HepG2 (cell line): ENCODE measurements around the gene CAMTA1. TPM values are rescaled to one million over a fixed set of nuclear protein-coding genes. Genes with fewer than 3 reads are reported as not detected.

ENCODE experiments used
- AGO1 ChIP-seq: fragments of 200-400 bp; formaldehyde crosslinking; IDR thresholded peaks from 2 replicates; pipeline ENCODE4 v1.6.1; 2017; ENCODE audit warnings: mild to moderate bottlenecking, low read depth, low read length, moderate library complexity; ENCODE audit not compliant: poor library complexity, severe bottlenecking
- ATAD3A ChIP-seq: sonication (generic); formaldehyde crosslinking; IDR thresholded peaks from 2 replicates; pipeline ENCODE4 v1.4.0; 2020; ENCODE audit warnings: missing genetic modification reagents
- ATM ChIP-seq: fragments of 450-650 bp; IDR thresholded peaks from 2 replicates; pipeline ENCODE4 v1.7.1; 2017; ENCODE audit warnings: mild to moderate bottlenecking, borderline replicate concordance
- GATAD1 ChIP-seq: IDR thresholded peaks from 2 replicates; pipeline ENCODE4 v1.6.1; 2016; ENCODE audit warnings: missing genetic modification reagents, missing compliant biosample characterization
- HOXD1 ChIP-seq: sonication (generic); formaldehyde crosslinking; IDR thresholded peaks from 2 replicates; pipeline ENCODE4 v1.5.0; 2020; ENCODE audit warnings: missing genetic modification reagents
- KDM5B ChIP-seq: sonication (generic); formaldehyde crosslinking; IDR thresholded peaks from 2 replicates; pipeline ENCODE4 v1.4.0; 2020; ENCODE audit warnings: missing genetic modification reagents, mild to moderate bottlenecking, borderline replicate concordance
- MED13 ChIP-seq: sonication (generic); formaldehyde crosslinking; IDR thresholded peaks from 2 replicates; pipeline ENCODE4 v1.5.0; 2020; ENCODE audit warnings: missing genetic modification reagents
- MIER2 ChIP-seq: IDR thresholded peaks from 2 replicates; pipeline ENCODE4 v1.6.1; 2016; ENCODE audit warnings: missing biosample characterization, missing genetic modification reagents
- MIXL1 ChIP-seq: IDR thresholded peaks from 2 replicates; pipeline ENCODE4 v1.6.1; 2016
- NKX3-1 ChIP-seq: sonication (generic); formaldehyde crosslinking; IDR thresholded peaks from 2 replicates; pipeline ENCODE4 v1.5.0; 2020; ENCODE audit warnings: missing genetic modification reagents
- NR3C1 ChIP-seq: sonication (generic); formaldehyde crosslinking; IDR thresholded peaks from 2 replicates; pipeline ENCODE4 v1.4.0; 2020; ENCODE audit warnings: missing genetic modification reagents
- PRMT3 ChIP-seq: sonication (generic); formaldehyde crosslinking; IDR thresholded peaks from 2 replicates; pipeline ENCODE4 v1.8.1; 2022; ENCODE audit warnings: low read depth, mild to moderate bottlenecking, moderate library complexity, missing genetic modification reagents, borderline replicate concordance
- SNAI1 ChIP-seq: sonication (generic); formaldehyde crosslinking; IDR thresholded peaks from 2 replicates; pipeline ENCODE4 v1.5.0; 2020; ENCODE audit warnings: mild to moderate bottlenecking, missing genetic modification reagents, borderline replicate concordance
- SP140L ChIP-seq: sonication (generic); formaldehyde crosslinking; IDR thresholded peaks from 2 replicates; pipeline ENCODE4 v1.4.0; 2020; ENCODE audit warnings: missing genetic modification reagents, borderline replicate concordance
- TBL1XR1 ChIP-seq: fragments of 150-350 bp; IDR thresholded peaks from 2 replicates; pipeline ENCODE4 v1.6.1; 2014; ENCODE audit warnings: borderline replicate concordance, low read length; ENCODE audit not compliant: partially characterized antibody
- TCF7 ChIP-seq: sonication (generic); IDR thresholded peaks from 2 replicates; pipeline ENCODE4 v1.6.1; 2016; ENCODE audit warnings: antibody characterized with exemption, low read depth
- TRIM24 ChIP-seq: sonication (generic); formaldehyde crosslinking; IDR thresholded peaks from 2 replicates; pipeline ENCODE4 v1.8.0; 2022; ENCODE audit warnings: mild to moderate bottlenecking, missing genetic modification reagents
- ZBTB3 ChIP-seq: sonication (generic); formaldehyde crosslinking; IDR thresholded peaks from 2 replicates; pipeline ENCODE4 v1.4.0; 2020; ENCODE audit warnings: low read depth, mild to moderate bottlenecking, moderate library complexity, missing genetic modification reagents, borderline replicate concordance
- ZNF569 ChIP-seq: sonication (generic); formaldehyde crosslinking; IDR thresholded peaks from 2 replicates; pipeline ENCODE4 v1.5.0; 2020; ENCODE audit warnings: mild to moderate bottlenecking, missing genetic modification reagents, moderate library complexity, borderline replicate concordance
- ZNF746 ChIP-seq: sonication (generic); formaldehyde crosslinking; IDR thresholded peaks from 2 replicates; pipeline ENCODE4 v1.8.0; 2022; ENCODE audit warnings: mild to moderate bottlenecking, missing genetic modification reagents
- ZNF792 ChIP-seq: IDR thresholded peaks from 2 replicates; pipeline ENCODE4 v1.6.1; 2016
- ZNF839 ChIP-seq: sonication (generic); formaldehyde crosslinking; IDR thresholded peaks from 2 replicates; pipeline ENCODE4 v1.4.0; 2020; ENCODE audit warnings: missing genetic modification reagents, mild to moderate bottlenecking, borderline replicate concordance
- ZSCAN31 ChIP-seq: sonication (generic); formaldehyde crosslinking; IDR thresholded peaks from 2 replicates; pipeline ENCODE4 v1.5.0; 2020; ENCODE audit warnings: low read depth, mild to moderate bottlenecking, missing genetic modification reagents
- polyA plus RNA-seq, 8 experiments: library from polyadenylated mRNA; depleted of rRNA in 3 of 8; stranded (reverse) in 7 of 8; unstranded in 1 of 8; fragments of >200 nt; fragmentation: Illumina TruSeq in 4 of 8; extraction: Trizol in 4 of 8; gene quantifications; 2 replicates each; pipeline versions ENCODE4 v1.2.1 to v1.2.3, GENCODE V29; 2011 to 2016; ENCODE audit warnings: low read depth in 4 of 8, missing spikeins in 1 of 8, mixed read lengths in 1 of 8; ENCODE audit not compliant: insufficient read depth in 1 of 8
- total RNA-seq, 5 experiments: library from RNA; depleted of rRNA; stranded (reverse); fragments of >200 nt; fragmentation: Illumina TruSeq; extraction: Trizol; gene quantifications; 2 replicates each; pipeline ENCODE4 v1.2.3, GENCODE V29; 2016; ENCODE audit warnings: low read depth in 1 of 5
- TF ChIP-seq, protein P1 (sequence below): sonication (generic); formaldehyde crosslinking; IDR thresholded peaks from 2 replicates; pipeline ENCODE4 v1.4.0; 2020; ENCODE audit warnings: missing genetic modification reagents, borderline replicate concordance
- TF ChIP-seq, protein P2 (sequence below): sonication (generic); formaldehyde crosslinking; IDR thresholded peaks from 2 replicates; pipeline ENCODE4 v1.5.1; 2020; ENCODE audit warnings: missing genetic modification reagents, mild to moderate bottlenecking, borderline replicate concordance

CAMTA1 gene
- total and polyA plus RNA-seq, 2 of the 13 experiments (the other 11 are each of a cell fraction or from before 2014, with no cell fraction given): 25.0 to 36.4 TPM

DNA sequence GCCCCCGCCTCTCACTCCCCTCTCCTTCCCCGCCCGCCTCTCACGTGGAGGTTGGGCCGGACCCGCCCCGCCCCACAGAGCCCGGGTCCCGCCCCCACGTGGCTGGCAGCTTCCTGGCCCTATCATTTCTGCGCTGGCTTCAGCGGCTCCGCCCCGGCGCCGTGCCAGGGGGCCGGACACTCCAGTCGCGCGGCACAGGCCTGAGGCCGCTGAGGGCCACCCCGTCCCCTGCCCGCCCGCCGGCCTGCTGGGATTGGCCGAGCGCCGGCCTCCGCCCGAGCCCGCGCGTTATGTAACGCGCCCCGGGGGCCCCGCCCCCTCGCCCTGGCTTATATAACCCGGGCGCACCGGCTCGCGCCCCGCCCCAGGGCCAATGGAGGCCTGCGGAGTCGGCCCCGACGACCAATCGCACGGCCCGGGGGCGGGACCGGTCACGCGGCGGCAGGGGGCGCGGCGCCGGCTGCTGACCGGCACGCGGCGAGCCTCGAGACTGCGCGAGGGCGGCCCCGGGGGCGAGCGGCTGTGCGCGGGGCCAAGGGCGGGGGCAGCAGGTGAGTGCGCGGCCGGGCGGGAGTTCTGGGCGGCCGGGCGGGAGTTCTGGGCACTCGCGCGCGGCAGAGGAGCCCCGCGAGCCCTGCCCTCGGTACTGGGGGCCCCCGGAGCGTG is 998.7 kb downstream of the CAMTA1 start, which contains the start of gene PER3 (continued):
- TF ChIP-seq KDM5B (CRISPR knock-in tag) (no peak), ATM (no peak), NKX3-1 (no peak), NR3C1 (no peak), PRMT3 (no peak), MIER2 (no peak), AGO1 (no peak), SP140L (CRISPR knock-in tag) (no peak), TBL1XR1 (no peak), ZBTB3 (no peak), GATAD1 (CRISPR knock-in tag) (no peak), TCF7 (no peak), MED13 (CRISPR knock-in tag) (no peak), ZNF839 (CRISPR knock-in tag) (no peak), ZSCAN31 (CRISPR knock-in tag) (no peak), HOXD1 (CRISPR knock-in tag) (no peak), TRIM24 (no peak), MIXL1 (no peak), ZNF792 (no peak), ATAD3A (CRISPR knock-in tag) (no peak), SNAI1 (CRISPR knock-in tag) (no peak), ZNF746 (CRISPR knock-in tag) (no peak), ZNF569 (no peak)
- TF ChIP-seq, protein P1, sequence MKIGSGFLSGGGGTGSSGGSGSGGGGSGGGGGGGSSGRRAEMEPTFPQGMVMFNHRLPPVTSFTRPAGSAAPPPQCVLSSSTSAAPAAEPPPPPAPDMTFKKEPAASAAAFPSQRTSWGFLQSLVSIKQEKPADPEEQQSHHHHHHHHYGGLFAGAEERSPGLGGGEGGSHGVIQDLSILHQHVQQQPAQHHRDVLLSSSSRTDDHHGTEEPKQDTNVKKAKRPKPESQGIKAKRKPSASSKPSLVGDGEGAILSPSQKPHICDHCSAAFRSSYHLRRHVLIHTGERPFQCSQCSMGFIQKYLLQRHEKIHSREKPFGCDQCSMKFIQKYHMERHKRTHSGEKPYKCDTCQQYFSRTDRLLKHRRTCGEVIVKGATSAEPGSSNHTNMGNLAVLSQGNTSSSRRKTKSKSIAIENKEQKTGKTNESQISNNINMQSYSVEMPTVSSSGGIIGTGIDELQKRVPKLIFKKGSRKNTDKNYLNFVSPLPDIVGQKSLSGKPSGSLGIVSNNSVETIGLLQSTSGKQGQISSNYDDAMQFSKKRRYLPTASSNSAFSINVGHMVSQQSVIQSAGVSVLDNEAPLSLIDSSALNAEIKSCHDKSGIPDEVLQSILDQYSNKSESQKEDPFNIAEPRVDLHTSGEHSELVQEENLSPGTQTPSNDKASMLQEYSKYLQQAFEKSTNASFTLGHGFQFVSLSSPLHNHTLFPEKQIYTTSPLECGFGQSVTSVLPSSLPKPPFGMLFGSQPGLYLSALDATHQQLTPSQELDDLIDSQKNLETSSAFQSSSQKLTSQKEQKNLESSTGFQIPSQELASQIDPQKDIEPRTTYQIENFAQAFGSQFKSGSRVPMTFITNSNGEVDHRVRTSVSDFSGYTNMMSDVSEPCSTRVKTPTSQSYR (CRISPR knock-in tag): no peak
- TF ChIP-seq, protein P2, sequence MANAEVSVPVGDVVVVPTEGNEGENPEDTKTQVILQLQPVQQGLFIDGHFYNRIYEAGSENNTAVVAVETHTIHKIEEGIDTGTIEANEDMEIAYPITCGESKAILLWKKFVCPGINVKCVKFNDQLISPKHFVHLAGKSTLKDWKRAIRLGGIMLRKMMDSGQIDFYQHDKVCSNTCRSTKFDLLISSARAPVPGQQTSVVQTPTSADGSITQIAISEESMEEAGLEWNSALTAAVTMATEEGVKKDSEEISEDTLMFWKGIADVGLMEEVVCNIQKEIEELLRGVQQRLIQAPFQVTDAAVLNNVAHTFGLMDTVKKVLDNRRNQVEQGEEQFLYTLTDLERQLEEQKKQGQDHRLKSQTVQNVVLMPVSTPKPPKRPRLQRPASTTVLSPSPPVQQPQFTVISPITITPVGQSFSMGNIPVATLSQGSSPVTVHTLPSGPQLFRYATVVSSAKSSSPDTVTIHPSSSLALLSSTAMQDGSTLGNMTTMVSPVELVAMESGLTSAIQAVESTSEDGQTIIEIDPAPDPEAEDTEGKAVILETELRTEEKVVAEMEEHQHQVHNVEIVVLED: no peak
